HG03439 (cell line): ENCODE data around the gene CHEK2.
"Not testable (repeated sequence)": the region's sequence is repeated elsewhere in the genome, so short reads cannot be mapped to it uniquely, and the experiment has no call there.

Source experiments
- ATAC-seq: cut with Tn5 transposase; IDR thresholded peaks from one replicate; pipeline ENCODE4 v1.9.1; 2021; ENCODE audit warnings: mild to moderate bottlenecking, moderate library complexity; ENCODE audit not compliant: unreplicated experiment

Gene CHEK2

GRCh38 chr22:28693041-28693760, 48.4 kb downstream of the CHEK2 start:
- not testable (repeated sequence) for ATAC-seq

DNA sequence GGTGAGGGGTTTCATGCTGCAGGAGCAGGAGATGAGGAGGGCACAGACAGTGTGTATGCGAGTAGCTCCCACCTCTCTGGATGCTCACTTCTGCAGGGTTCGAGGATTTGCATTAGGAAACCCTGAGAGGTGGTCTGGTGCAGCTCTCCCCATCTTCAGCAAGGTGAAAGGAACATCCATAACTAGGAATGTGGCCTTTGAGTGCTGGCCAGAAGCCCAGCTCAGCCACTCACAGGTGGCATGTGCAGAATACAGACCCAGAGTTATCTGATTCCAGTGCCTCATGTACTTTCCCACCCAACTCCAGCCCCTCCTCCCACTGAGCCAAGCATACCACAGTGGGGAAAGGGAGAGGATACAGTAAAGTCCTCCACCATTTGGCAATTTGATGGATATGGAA, 51.8 kb downstream of the CHEK2 start:
- not testable (repeated sequence) for ATAC-seq

- not testable (repeated sequence) for ATAC-seq
Observed at GRCh38 chr22:28682966-28683365, 58.7 kb downstream of the CHEK2 start.

DNA sequence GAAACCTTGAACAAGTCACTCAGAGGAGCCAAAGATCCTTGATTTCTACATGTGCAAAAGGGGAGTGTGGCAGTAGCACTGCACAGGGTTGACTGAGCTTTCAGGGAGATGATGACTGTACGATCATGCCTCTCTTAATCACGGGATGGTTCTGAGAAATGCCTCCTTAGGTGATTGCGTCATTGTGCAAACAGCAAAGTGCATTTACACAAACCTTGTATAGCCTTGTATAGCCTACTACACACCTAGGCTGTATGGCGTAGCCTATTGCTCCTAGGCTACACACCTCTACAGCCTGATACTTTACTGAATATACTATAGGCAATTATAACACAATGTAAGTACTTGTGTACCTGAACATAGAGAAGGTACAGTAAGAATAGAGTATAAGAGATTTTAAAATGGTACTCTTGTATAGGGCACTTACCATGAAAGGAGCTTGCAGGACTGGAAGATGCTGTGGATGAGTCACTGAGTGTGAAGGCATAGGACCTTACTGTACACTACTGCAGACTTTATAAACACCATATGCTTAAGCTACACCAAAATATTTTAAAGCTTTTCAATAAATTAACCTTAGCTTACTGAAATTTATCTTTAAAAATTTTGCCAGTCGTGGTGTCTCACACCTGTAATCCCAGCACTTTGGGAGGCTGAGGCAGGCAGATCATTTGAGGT, 60.7 kb downstream of the CHEK2 start:
- ATAC-seq: not testable (repeated sequence)

GRCh38 chr22:28679611-28680287, 61.9 kb downstream of the CHEK2 start, which contains the start of gene TTC28:
TTC28 (minus strand) TSS chr22:28679840; CDS start chr22:28679723, 117 bp downstream.
- not testable (repeated sequence) for ATAC-seq

DNA sequence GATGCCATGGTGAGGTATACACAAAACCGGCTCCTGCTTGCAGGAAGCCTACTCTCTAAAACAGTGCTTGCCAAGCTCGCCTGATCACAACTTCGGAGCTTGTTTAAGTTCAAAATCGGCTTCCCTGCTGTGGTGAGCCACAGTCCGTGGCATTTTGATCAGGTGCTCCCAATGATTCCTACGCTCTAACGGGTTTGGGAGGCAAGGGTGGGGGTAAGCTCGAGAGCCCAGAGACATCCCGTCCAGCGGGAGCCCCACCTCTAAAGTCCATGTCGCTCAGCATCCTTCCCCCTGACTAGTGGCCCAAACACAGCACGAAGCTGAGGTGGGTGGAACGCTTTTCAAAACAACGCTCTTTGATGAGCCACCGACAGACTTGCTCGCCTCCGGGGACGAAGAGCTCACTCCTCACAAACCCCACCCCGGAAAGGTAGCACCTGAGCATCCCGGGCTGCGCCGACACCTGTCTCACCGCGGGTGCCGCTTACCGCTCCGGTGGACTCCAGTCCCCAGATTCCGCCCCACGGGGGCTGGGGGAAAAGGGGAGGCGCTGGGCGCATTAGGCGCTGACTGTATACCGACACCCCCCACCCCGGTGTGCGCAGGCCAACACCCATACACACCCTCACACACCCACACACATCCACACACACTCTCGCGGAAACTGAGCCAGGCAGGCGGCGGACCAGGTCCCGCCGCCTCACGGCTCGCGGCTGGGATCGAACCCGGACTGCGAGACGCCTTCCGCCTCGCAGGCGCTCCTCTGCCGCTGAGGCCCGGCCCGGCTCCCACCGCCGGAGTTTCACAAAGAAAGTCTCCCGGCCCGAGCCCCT, 62.6 kb downstream of the CHEK2 start:
- ATAC-seq: not testable (repeated sequence)

DNA sequence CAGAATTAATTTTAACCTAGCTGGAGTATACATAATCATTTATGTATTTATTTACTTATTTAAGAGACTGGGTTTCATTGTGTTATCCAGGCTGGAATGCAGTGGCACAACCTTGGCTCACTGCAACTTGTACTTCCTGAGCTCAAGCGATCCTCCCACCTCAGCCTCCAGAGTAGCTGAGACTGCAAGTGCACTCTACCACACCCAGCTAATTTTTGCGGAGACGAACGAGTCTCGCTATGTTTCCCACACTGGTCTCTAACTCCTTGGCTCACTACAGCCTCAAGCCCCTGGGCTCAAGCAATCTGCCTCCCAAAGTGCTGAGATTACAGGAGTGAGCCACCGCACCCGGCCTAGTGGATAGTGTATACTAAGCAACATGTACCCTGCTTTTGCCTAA, 63.5 kb downstream of the CHEK2 start:
- not testable (repeated sequence) for ATAC-seq

GRCh38 chr22:28674121-28674563, 67.5 kb downstream of the CHEK2 start:
- no peak for ATAC-seq

GRCh38 chr22:28670756-28671155, 70.9 kb downstream of the CHEK2 start:
- no peak for ATAC-seq

DNA sequence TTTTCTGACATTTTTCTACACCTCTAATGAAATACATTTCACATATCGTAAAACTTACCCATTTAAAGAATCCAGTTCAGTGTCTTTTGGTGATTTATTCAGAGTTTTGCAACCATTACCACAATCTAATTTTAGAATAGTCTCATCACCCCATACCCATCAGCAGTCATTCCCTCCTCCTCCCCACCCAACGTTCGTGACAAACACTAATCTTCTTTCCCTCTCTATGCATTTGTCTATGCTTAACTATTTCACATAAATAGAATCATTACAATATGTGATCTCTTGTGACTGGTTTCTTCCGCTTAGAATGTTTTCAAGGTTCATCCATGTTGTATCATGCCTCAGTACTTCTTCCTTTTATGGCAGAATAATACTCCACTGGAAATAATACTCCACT, 71.5 kb downstream of the CHEK2 start:
- no peak for ATAC-seq

- ATAC-seq: no peak
Observed at GRCh38 chr22:28669387-28669786, 72.2 kb downstream of the CHEK2 start.

- not testable (repeated sequence) for ATAC-seq
Observed at GRCh38 chr22:28663569-28663942, 78.1 kb downstream of the CHEK2 start.

GRCh38 chr22:28658448-28658847, 83.2 kb downstream of the CHEK2 start:
- ATAC-seq: no peak

DNA sequence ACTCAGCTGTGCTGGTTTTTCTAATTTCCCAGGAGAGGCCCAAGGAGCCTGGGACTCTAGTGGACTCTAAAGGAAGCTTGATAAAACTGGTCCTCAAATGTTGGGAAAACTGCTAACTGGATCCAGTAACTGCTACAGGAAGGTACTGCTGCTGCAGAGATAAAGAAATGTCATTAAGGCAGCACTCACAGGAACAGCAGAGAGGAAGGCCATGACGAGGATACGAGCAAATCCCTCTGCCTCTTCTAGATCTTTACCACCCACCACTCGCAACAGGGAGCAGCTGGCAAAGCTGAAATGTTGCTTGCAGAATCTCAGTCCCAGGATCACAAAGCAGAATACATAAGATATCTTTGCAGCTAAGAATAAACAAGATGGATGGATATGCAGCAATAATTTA, 85.4 kb downstream of the CHEK2 start:
- ATAC-seq: no peak

DNA sequence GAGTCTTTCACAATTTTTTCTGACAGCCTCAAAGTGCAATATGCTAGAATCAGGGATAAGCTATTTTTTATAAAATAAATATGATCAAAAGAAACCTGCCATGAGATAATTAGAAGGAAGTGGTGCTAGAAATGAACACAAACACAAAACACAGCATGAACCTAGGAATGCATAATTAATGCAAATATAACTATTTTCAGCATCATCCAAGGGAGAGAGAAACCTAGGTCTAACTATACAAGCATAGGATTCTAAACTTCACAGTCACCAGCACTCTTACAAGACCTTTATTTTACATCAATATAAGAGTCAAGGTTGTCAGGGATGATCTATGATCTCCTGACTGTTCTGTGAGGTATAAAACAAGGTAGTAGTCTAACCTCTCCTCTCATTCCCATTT, 91.2 kb downstream of the CHEK2 start:
- ATAC-seq: no peak

GRCh38 chr22:28648792-28649191, 92.8 kb downstream of the CHEK2 start:
- ATAC-seq: no peak

- no peak for ATAC-seq
Observed at GRCh38 chr22:28647216-28647615, 94.4 kb downstream of the CHEK2 start.

- ATAC-seq: no peak
Observed at GRCh38 chr22:28639321-28639720, 102.3 kb downstream of the CHEK2 start.
